ENCODE results near the gene EBF3. TPM values are rescaled to one million over a fixed set of nuclear protein-coding genes. Genes with fewer than 3 reads are reported as not detected.

EBF3 gene
- total RNA-seq, 1 donor from 2014 or later, result 0.07 TPM

- H3K79me2 ChIP-seq (ENCODE audit: insufficient read depth, low read length), result no peaks in the 10 kb centered on the region
- no peak for TF ChIP-seq EZH2 (IDR thresholded peaks at IDR 0.05; ENCODE audit: insufficient read depth, low read length)
- TF ChIP-seq, protein P1, sequence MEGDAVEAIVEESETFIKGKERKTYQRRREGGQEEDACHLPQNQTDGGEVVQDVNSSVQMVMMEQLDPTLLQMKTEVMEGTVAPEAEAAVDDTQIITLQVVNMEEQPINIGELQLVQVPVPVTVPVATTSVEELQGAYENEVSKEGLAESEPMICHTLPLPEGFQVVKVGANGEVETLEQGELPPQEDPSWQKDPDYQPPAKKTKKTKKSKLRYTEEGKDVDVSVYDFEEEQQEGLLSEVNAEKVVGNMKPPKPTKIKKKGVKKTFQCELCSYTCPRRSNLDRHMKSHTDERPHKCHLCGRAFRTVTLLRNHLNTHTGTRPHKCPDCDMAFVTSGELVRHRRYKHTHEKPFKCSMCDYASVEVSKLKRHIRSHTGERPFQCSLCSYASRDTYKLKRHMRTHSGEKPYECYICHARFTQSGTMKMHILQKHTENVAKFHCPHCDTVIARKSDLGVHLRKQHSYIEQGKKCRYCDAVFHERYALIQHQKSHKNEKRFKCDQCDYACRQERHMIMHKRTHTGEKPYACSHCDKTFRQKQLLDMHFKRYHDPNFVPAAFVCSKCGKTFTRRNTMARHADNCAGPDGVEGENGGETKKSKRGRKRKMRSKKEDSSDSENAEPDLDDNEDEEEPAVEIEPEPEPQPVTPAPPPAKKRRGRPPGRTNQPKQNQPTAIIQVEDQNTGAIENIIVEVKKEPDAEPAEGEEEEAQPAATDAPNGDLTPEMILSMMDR (IDR thresholded peaks at IDR 0.05; ENCODE audit: insufficient read depth, low read depth, low read length), result no peak
- H3K4me3 ChIP-seq (ENCODE audit: insufficient read depth, low read depth, low read length), result no peak overlapping the region
- H3K4me1 Mint-ChIP-seq (ENCODE audit: low read depth, unreplicated experiment), result no peaks in the 10 kb centered on the region
- peaks cover 30% of the 10 kb centered on the region for H3K27me3 Mint-ChIP-seq (ENCODE audit: low read depth, unreplicated experiment)
- H3K4me1 ChIP-seq (ENCODE audit: insufficient read depth, low read length), result no peaks in the 10 kb centered on the region
- H3K4me2 ChIP-seq (ENCODE audit: low read length), result no peak overlapping the region
- H3K4me3 Mint-ChIP-seq (ENCODE audit: unreplicated experiment), result no peak overlapping the region
- H3K9me3 ChIP-seq (ENCODE audit: insufficient read depth, low read depth, low read length), result peaks cover 2% of the 10 kb centered on the region
- no peak overlapping the region for H2AFZ ChIP-seq (ENCODE audit: low read depth, low read length)
- H3K27me3 ChIP-seq (ENCODE audit: insufficient read depth, low read length), result no peaks in the 10 kb centered on the region
- no peak for FAIRE-seq
- H3K27ac ChIP-seq (ENCODE audit: low read depth, low read length), result no peak overlapping the region
- H4K20me1 ChIP-seq (ENCODE audit: insufficient read depth, low read length), result no peaks in the 10 kb centered on the region
- H3K9ac ChIP-seq (ENCODE audit: low read length), result no peak overlapping the region
- H3K9me3 Mint-ChIP-seq (ENCODE audit: unreplicated experiment), result peaks cover 16% of the 10 kb centered on the region
- no peaks in the 10 kb centered on the region for H3K36me3 ChIP-seq (ENCODE audit: insufficient read depth, low read length)
- no peak for DNase-seq (ENCODE audit: low read depth)
- H3K36me3 Mint-ChIP-seq (ENCODE audit: low read depth, unreplicated experiment), result no peaks in the 10 kb centered on the region
- no peak overlapping the region for H3K27ac Mint-ChIP-seq (ENCODE audit: unreplicated experiment)
Observed at GRCh38 chr10:130000918-130001317, 36.8 kb upstream of the EBF3 start.

- peaks cover 18% of the 10 kb centered on the region for H3K27me3 Mint-ChIP-seq (ENCODE audit: low read depth, unreplicated experiment)
- H3K9me3 ChIP-seq (ENCODE audit: insufficient read depth, low read depth, low read length), result peaks cover 2% of the 10 kb centered on the region
- TF ChIP-seq, protein P1 (IDR thresholded peaks at IDR 0.05; ENCODE audit: insufficient read depth, low read depth, low read length), result no peak
- TF ChIP-seq EZH2 (IDR thresholded peaks at IDR 0.05; ENCODE audit: insufficient read depth, low read length), result no peak
- FAIRE-seq (no peak), DNase-seq (ENCODE audit: low read depth) (no peak)
- no peak overlapping the region for H3K4me3 Mint-ChIP-seq (ENCODE audit: unreplicated experiment)
- no peak overlapping the region for H3K27ac Mint-ChIP-seq (ENCODE audit: unreplicated experiment)
- H3K27me3 ChIP-seq (ENCODE audit: insufficient read depth, low read length), result no peaks in the 10 kb centered on the region
- H3K9me3 Mint-ChIP-seq (ENCODE audit: unreplicated experiment), result peaks cover 10% of the 10 kb centered on the region
- no peak overlapping the region for H3K27ac ChIP-seq (ENCODE audit: low read depth, low read length)
- no peak overlapping the region for H3K9ac ChIP-seq (ENCODE audit: low read length)
- no peaks in the 10 kb centered on the region for H3K4me1 ChIP-seq (ENCODE audit: insufficient read depth, low read length)
- H3K36me3 Mint-ChIP-seq (ENCODE audit: low read depth, unreplicated experiment), result no peaks in the 10 kb centered on the region
- H3K4me3 ChIP-seq (ENCODE audit: insufficient read depth, low read depth, low read length), result no peak overlapping the region
- no peak overlapping the region for H3K4me2 ChIP-seq (ENCODE audit: low read length)
- no peaks in the 10 kb centered on the region for H3K79me2 ChIP-seq (ENCODE audit: insufficient read depth, low read length)
- H2AFZ ChIP-seq (ENCODE audit: low read depth, low read length), result no peak overlapping the region
- H3K4me1 Mint-ChIP-seq (ENCODE audit: low read depth, unreplicated experiment), result no peaks in the 10 kb centered on the region
- no peaks in the 10 kb centered on the region for H3K36me3 ChIP-seq (ENCODE audit: insufficient read depth, low read length)
- H4K20me1 ChIP-seq (ENCODE audit: insufficient read depth, low read length), result no peaks in the 10 kb centered on the region
Observed at GRCh38 chr10:129999140-129999539, 35.1 kb upstream of the EBF3 start.

DNA sequence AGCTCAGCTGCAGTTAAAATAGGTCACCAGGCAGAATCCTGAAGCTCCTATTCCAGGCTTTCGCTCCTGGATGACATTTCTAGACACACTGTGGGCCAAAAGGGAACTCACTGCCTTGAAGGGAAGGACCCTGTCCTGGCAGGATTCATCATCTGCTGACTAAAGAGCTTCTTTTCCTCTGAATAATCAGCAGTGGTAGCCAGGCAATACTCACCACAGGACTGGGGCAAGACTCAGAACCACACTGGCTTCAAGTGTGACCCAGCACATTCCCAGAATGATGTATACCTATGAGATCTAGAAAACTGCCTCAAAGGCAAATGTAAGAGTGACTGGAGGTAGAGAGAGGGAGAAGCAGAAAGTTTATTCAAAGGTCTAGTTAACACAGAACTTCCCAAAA is 29.5 kb upstream of the EBF3 start:
- no peak for TF ChIP-seq EZH2 (IDR thresholded peaks at IDR 0.05; ENCODE audit: insufficient read depth, low read length)
- TF ChIP-seq, protein P1 (IDR thresholded peaks at IDR 0.05; ENCODE audit: insufficient read depth, low read depth, low read length), result no peak
- Mint-ChIP-seq H3K27me3 (ENCODE audit: low read depth, unreplicated experiment) (peaks cover 4% of the 10 kb centered on the region), H3K4me3 (ENCODE audit: unreplicated experiment) (no peak overlapping the region), H3K4me1 (ENCODE audit: low read depth, unreplicated experiment) (peaks cover 7% of the 10 kb centered on the region), H3K36me3 (ENCODE audit: low read depth, unreplicated experiment) (no peaks in the 10 kb centered on the region), H3K9me3 (ENCODE audit: unreplicated experiment) (peaks cover 2% of the 10 kb centered on the region), H3K27ac (ENCODE audit: unreplicated experiment) (peak overlapping the region; percentile 66)
- Histone ChIP-seq H3K4me3 (ENCODE audit: insufficient read depth, low read depth, low read length) (no peak overlapping the region), H3K27me3 (ENCODE audit: insufficient read depth, low read length) (no peaks in the 10 kb centered on the region), H3K36me3 (ENCODE audit: insufficient read depth, low read length) (no peaks in the 10 kb centered on the region), H3K27ac (ENCODE audit: low read depth, low read length) (no peak overlapping the region), H4K20me1 (ENCODE audit: insufficient read depth, low read length) (no peaks in the 10 kb centered on the region), H3K9me3 (ENCODE audit: insufficient read depth, low read depth, low read length) (no peaks in the 10 kb centered on the region), H3K9ac (ENCODE audit: low read length) (no peak overlapping the region), H3K79me2 (ENCODE audit: insufficient read depth, low read length) (no peaks in the 10 kb centered on the region), H3K4me2 (ENCODE audit: low read length) (no peak overlapping the region), H2AFZ (ENCODE audit: low read depth, low read length) (no peak overlapping the region), H3K4me1 (ENCODE audit: insufficient read depth, low read length) (no peaks in the 10 kb centered on the region)
- peak; percentile 60 for DNase-seq (ENCODE audit: low read depth)
- FAIRE-seq, result peak; percentile 59

Measured in astrocyte (in vitro differentiated cells and primary cell).